ENCODE results near the gene TPR. TPM values are rescaled to one million over a fixed set of nuclear protein-coding genes. Genes with fewer than 3 reads are reported as not detected.

The TPR gene
- total RNA-seq, 4 donors from 2014 or later: 47.3 to 81.3 (median 49.6) TPM

DNA sequence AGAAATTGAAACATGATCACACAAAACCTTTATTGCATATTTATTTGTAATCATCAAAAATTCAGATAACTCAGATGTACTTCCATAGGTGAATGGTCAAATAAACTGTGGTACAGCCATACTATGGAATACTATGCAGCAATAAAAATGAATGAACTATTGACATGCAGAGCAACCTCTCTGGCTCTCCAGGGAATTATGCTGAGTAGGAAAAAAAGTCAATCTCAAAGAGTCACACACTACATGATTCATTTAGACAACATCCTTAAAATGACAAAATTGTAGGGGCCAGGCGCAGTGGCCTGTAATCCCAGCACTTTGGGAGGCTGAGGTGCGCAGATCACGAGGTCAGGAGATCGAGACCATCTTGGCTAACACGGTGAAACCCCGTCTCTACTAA, 104.0 kb downstream of the TPR start:
- TF ChIP-seq, protein P1, sequence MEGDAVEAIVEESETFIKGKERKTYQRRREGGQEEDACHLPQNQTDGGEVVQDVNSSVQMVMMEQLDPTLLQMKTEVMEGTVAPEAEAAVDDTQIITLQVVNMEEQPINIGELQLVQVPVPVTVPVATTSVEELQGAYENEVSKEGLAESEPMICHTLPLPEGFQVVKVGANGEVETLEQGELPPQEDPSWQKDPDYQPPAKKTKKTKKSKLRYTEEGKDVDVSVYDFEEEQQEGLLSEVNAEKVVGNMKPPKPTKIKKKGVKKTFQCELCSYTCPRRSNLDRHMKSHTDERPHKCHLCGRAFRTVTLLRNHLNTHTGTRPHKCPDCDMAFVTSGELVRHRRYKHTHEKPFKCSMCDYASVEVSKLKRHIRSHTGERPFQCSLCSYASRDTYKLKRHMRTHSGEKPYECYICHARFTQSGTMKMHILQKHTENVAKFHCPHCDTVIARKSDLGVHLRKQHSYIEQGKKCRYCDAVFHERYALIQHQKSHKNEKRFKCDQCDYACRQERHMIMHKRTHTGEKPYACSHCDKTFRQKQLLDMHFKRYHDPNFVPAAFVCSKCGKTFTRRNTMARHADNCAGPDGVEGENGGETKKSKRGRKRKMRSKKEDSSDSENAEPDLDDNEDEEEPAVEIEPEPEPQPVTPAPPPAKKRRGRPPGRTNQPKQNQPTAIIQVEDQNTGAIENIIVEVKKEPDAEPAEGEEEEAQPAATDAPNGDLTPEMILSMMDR (IDR thresholded peaks at IDR 0.05): no peak
- intact Hi-C loops (cut with DNase I): no loop called here
- H3K4me1 ChIP-seq: no peaks in the 10 kb centered on the region

More for the DNA sequence above, 104.0 kb downstream of the TPR start:
- WGBS, 2 donors: 81 to 86% methylated on average over 6 of the region's 6 CpGs
- no peaks in the 10 kb centered on the region for H3K9me3 ChIP-seq
- H3K27ac ChIP-seq: no peak overlapping the region
- no peak for DNase-seq
- no peaks in the 10 kb centered on the region for H3K36me3 ChIP-seq
- no peaks in the 10 kb centered on the region for H3K27me3 ChIP-seq
- H3K4me3 ChIP-seq: no peak overlapping the region

Other genes with a start within 250 kb of the TPR start
- gene PRG4, start 79.0 kb downstream of the TPR start, total RNA-seq: under 1 TPM in 1 of 4 donors, not detected in 3; under 0.01 TPM
- gene ODR4, start 585 bp upstream of the TPR start, total RNA-seq: 10 to 100 TPM in 3 of 4 donors, 1 to 10 TPM in 1; 9.6 to 16.8 (median 12.2) TPM
- gene PDC, start 85.9 kb upstream of the TPR start, total RNA-seq: not detected